ENCODE measurements around the gene USP47. TPM values are rescaled to one million over a fixed set of nuclear protein-coding genes. Genes with fewer than 3 reads are reported as not detected.

The USP47 gene
- total and polyA plus RNA-seq, 2 experiments from 2014 or later = 16.3 to 36.7 TPM

GRCh38 chr11:11806074-11806473 lies 35.7 kb upstream of the USP47 start:
- Histone ChIP-seq H3K4me1 (ENCODE audit: insufficient read depth) (no peaks in the 10 kb centered on the region), H3K27ac (ENCODE audit: low read depth) (no peak overlapping the region), H3K4me3 (no peak overlapping the region), H3K36me3 (ENCODE audit: insufficient read depth) (no peaks in the 10 kb centered on the region), H2AFZ (0 out of 2 replicates have a peak overlapping the region, but pooled peaks have one; percentile 12), H3K4me2 (no peak overlapping the region), H3K9me2 (ENCODE audit: insufficient read depth) (no peaks in the 10 kb centered on the region), H3K79me2 (replicated peaks; ENCODE audit: insufficient read depth) (no peaks in the 10 kb centered on the region), H3K27me3 (ENCODE audit: insufficient read depth) (no peaks in the 10 kb centered on the region), H4K20me1 (replicated peaks; ENCODE audit: insufficient read depth) (no peaks in the 10 kb centered on the region), H3F3A (replicated peaks; ENCODE audit: low read depth) (no peaks in the 10 kb centered on the region)
- Mint-ChIP-seq H3K27me3 (ENCODE audit: insufficient read depth, low read depth, poor library complexity) (no peaks in the 10 kb centered on the region), H3K27ac (no peak overlapping the region), H3K9me3 (no peaks in the 10 kb centered on the region), H3K4me3 (no peak overlapping the region), H3K36me3 (ENCODE audit: low read depth) (no peaks in the 10 kb centered on the region), H3K4me1 (0 out of 3 replicates have a peak, but pooled peaks cover 2% of the 10 kb centered on the region)
- DNase-seq (ENCODE audit: low spot score) (no peak), ATAC-seq (no peak)
- TF ChIP-seq CTCF (conservative IDR thresholded peaks at IDR 0.05; ENCODE audit: low read depth in 2 of 2) (no peak), JUNB (IDR thresholded peaks at IDR 0.05; ENCODE audit: unreplicated experiment) (no peak), ZNF331 (CRISPR knock-in tag; IDR thresholded peaks at IDR 0.05; ENCODE audit: low read depth) (no peak), ZNF462 (CRISPR knock-in tag; IDR thresholded peaks at IDR 0.05) (no peak), REST (IDR thresholded peaks at IDR 0.05; ENCODE audit: unreplicated experiment) (no peak), POLR2AphosphoS5 (IDR thresholded peaks at IDR 0.05; ENCODE audit: low read depth) (no peak), CREB1 (CRISPR knock-in tag; IDR thresholded peaks at IDR 0.05; ENCODE audit: low read depth) (no peak), NANOG (IDR thresholded peaks at IDR 0.05; ENCODE audit: borderline replicate concordance) (no peak), ZNF114 (CRISPR knock-in tag; IDR thresholded peaks at IDR 0.05) (no peak), STAT1 (IDR thresholded peaks at IDR 0.05; ENCODE audit: unreplicated experiment) (no peak), ETS1 (IDR thresholded peaks at IDR 0.05) (no peak), EZH2 (IDR thresholded peaks at IDR 0.05; ENCODE audit: low read depth, unreplicated experiment) (no peak), EZH2phosphoT487 (IDR thresholded peaks at IDR 0.05; ENCODE audit: unreplicated experiment) (no peak)
